ENCODE data around the gene CTTN. TPM values are rescaled to one million over a fixed set of nuclear protein-coding genes. Genes with fewer than 3 reads are reported as not detected.

The CTTN gene
- total and polyA plus RNA-seq, 9 of the 15 experiments (the other 6 are each of a cell fraction or from before 2014, with no cell fraction given) = 9.9 to 158 (median 99.7) TPM

- TF ChIP-seq TOE1 (IDR thresholded peaks at IDR 0.05; ENCODE audit: borderline replicate concordance) (peak; percentile 76; the same call in 1 of the 2 replicates), TOE1 (CRISPR knock-in tag; IDR thresholded peaks at IDR 0.05; ENCODE audit: borderline replicate concordance, low read depth) (no peak), BRCA1 (IDR thresholded peaks at IDR 0.05) (no peak), BRCA1 (CRISPR knock-in tag; IDR thresholded peaks at IDR 0.05) (no peak), TAF9B (IDR thresholded peaks at IDR 0.05; ENCODE audit: partially characterized antibody) (peak; percentile 95), PHF8 (IDR thresholded peaks at IDR 0.05; ENCODE audit: borderline replicate concordance, low read length) (no peak), NR3C1 (CRISPR knock-in tag; IDR thresholded peaks at IDR 0.05) (no peak), SRSF1 (IDR thresholded peaks at IDR 0.05; ENCODE audit: low read depth, low read length) (no peak), PYGO2 (tag; IDR thresholded peaks at IDR 0.05) (0 out of 2 replicates have a peak, but pooled peaks have one; percentile 50), LCOR (CRISPR knock-in tag; IDR thresholded peaks at IDR 0.05) (peak; percentile 84; the same call in 1 of the 2 replicates), ZNF324 (CRISPR knock-in tag; IDR thresholded peaks at IDR 0.05) (no peak), TEAD4 (IDR thresholded peaks at IDR 0.05; ENCODE audit: low read length) (peak; percentile 95), TEAD4 (CRISPR knock-in tag; IDR thresholded peaks at IDR 0.05; ENCODE audit: borderline replicate concordance) (no peak), CGGBP1 (CRISPR knock-in tag; IDR thresholded peaks at IDR 0.05) (no peak), MAFG (tag; conservative IDR thresholded peaks at IDR 0.05) (peak; percentile 89), FOXP4 (CRISPR knock-in tag; IDR thresholded peaks at IDR 0.05; ENCODE audit: borderline replicate concordance) (0 out of 2 replicates have a peak, but pooled peaks have one; percentile 28), RB1 (IDR thresholded peaks at IDR 0.05; ENCODE audit: low read depth) (no peak; the same call in 1 of the 2 replicates), TRIM28 (IDR thresholded peaks at IDR 0.05) (0 out of 2 replicates have a peak, but pooled peaks have one; percentile 47)
- TF ChIP-seq, protein P1, sequence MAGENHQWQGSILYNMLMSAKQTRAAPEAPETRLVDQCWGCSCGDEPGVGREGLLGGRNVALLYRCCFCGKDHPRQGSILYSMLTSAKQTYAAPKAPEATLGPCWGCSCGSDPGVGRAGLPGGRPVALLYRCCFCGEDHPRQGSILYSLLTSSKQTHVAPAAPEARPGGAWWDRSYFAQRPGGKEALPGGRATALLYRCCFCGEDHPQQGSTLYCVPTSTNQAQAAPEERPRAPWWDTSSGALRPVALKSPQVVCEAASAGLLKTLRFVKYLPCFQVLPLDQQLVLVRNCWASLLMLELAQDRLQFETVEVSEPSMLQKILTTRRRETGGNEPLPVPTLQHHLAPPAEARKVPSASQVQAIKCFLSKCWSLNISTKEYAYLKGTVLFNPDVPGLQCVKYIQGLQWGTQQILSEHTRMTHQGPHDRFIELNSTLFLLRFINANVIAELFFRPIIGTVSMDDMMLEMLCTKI (IDR thresholded peaks at IDR 0.05; ENCODE audit: partially characterized antibody) = no peak
Observed at GRCh38 chr11:70420008-70420464, 21.7 kb downstream of the CTTN start (continued).

All from K562 (cell line).